K562 treated with DMSO at 1 percent for 48 hours (cell line): ENCODE data around the gene DLG5. TPM values are rescaled to one million over a fixed set of nuclear protein-coding genes. Genes with fewer than 3 reads are reported as not detected.

Source experiments
- total RNA-seq: library from RNA; unstranded; fragments of 300-600 nt; gene quantifications from 2 replicates; pipeline ENCODE4 v1.2.3, GENCODE V29; 2022; ENCODE audit warnings: low replicate concordance; ENCODE audit errors: extremely low read depth

The DLG5 gene
- not detected in 2 replicates for total RNA-seq

GRCh38 chr10:77926566-77927401, at the start of gene DLG5:
DLG5 (minus strand) TSS chr10:77926755; CDS start chr10:77926520, 235 bp downstream.

Other genes starting within 250 kb of the DLG5 start
- gene POLR3A, start 102.8 kb upstream of the DLG5 start, total RNA-seq, result not detected in 2 replicates
- 683 TPM in 1 of 2 replicates, not detected in the other for gene RPS24, start 107.1 kb upstream of the DLG5 start, total RNA-seq